ENCODE data around the gene TMEM270.
"Not testable (repeated sequence)": the region's sequence is repeated elsewhere in the genome, so short reads cannot be mapped to it uniquely, and the experiment has no call there.

The TMEM270 gene

DNA sequence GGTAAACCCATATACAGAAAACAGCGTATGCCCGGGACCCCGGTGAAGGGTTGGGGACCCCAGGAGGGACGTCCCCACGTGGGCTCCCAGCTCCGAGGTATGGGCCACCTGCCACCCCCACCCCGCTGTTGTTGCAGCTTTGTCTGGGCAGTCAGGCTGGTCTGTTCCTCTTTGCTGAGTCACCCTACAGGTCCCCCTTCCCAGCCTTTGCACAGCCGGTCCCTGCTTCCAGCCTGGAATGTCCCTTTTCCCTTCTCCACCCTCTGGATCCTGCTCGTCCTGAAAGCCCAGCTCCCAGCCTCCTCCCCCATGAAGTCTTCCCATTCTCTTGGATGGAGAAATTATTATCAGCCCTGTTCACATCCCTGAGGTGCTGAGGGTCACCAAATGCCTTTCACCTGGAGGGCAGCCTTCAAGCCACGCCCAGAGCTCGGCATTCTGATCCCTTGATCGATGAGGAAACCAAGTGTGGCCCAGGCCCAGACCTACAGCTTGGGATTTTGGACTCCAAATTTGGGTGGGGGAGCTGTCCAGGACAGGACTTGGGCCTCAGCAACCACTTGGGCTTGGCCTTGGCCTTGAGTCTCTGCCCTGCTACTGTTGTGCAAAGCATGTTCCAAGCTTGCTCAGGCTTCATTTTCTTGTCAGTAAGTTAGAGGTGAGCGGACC is 27.6 kb upstream of the TMEM270 start:
- no peak for DNase-seq

DNA sequence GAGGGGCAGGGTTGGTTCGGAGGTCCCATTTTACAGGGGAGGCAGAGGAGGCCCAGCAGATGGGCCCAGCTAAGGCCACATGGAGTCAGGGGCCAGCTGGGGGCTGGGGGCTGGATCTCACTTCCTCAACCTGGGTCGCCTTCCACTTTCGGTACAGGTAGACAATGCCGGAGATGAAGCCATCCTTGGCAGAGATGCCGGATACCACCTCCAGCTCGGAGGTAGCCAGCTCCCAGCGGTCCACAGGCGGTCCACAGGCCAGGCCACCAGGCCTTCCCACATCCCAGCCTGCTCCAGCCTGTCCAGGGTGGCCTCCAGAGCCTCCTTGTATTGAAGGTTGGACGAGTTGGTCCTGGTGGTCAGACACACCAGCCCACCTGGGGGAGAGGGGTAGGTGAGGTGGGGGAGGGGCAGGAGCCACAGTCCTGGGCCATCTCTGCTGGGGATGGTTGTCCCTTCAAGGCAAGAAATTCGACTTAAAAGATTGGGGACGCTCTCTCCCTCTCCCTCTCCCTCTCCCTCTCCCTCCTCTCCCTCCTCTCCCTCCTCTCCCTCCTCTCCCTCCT is 26.2 kb upstream of the TMEM270 start:
- DNase-seq: no peak

DNA sequence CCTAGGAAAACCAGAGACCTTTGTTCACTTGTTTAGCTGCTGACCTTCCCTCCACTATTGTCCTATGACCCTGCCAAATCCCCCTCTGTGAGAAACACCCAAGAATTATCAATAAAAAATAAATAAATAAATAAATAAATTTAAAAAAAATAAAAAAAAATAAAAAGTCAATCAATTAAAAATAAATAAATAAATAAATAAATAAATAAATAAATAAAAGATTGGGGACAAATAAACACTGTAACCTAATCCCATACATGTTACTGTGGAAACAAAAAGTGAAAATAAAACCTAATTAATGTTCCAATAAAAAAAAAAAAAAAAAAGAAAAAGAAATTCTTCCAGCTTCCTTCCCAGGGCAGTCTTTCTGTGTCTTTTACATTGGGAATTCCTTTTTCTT is 23.8 kb upstream of the TMEM270 start:
- DNase-seq: not testable (repeated sequence)

DNA sequence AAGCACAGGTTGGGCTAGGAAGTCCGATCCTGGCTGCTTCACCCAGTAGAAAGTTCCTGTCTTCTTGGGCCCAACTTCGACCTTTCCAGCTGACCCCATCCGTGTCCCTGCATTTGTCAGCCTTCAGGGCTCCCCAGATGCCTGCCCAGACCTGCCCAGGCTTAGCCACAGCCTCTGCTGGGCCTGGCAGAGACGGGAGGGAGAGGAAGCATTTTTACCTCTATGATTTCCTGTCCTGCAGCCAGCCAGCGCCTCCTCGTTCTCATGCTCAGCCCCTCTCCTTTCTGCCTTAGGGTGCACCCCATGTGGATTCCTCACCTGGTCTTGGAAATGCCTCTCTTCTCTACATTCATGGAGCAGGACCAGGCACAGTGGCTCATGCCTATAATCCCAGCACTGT is 22.3 kb upstream of the TMEM270 start:
- DNase-seq: no peak

DNA sequence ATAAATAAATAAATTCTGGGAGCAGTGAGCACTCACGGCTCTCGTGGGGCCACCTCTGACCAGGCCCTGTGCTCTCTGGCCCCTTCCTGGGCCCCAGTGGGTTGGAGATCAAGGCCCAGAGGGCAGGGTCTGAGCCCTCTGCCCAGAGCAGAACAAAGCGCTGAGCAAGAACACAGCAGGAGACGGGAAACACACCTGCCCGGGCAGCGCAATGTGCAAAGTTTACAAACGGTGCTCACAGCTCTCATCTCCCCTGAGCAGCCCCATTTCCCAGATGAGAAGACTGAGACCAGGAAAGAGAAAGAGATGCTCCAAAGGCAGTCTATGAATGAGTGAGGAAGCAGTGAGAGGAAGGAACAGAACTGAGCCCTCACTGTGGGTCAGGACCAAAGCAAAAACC is 21.7 kb upstream of the TMEM270 start:
- no peak for DNase-seq

DNA sequence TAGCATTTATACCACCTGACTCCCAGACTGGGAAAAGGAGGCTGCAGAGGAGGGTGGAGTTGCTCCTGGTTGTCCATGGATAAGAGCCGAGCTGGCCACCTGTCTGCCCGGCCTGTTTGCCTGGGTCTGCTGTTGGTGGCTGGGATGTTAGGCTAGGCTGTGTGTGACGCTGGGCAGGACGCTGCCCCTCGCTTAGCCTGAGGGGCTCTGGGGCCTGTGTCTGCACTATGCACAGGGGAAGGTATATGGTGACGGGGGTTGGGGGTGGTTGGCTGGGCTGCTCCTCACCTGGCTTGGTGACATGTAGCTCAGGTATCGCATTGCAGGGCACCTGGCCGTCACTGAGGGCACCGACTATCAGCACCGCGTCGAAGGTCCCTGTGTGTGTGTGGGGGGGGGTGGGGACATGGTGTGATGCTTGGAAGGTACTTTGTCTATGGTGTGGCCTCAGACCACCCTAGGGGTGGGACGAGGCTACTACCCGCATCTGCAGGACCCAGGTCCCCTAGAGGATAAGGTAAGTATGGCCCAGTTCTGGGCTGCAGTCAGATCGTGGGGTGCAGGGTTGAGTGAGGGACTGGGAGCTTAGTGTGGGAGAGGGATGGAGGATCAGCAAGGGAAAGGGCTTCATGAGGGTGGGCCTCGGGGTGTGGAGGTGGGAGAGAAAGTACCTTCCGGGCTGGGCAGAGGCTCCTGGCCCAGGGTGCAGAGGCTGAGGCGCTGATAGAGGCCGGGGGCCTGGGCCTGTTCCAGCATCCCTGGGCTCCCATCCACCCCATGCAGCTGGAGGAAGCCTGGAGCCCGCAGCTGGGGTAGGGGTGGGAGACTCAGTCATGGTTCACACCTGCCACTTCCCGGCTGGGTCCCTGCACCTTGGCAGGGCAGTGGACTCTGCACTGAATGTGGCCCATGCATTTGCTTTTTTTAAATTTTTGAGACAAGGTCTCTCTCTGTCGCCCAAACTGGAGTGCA is 20.9 kb upstream of the TMEM270 start:
- no peak for DNase-seq

DNA sequence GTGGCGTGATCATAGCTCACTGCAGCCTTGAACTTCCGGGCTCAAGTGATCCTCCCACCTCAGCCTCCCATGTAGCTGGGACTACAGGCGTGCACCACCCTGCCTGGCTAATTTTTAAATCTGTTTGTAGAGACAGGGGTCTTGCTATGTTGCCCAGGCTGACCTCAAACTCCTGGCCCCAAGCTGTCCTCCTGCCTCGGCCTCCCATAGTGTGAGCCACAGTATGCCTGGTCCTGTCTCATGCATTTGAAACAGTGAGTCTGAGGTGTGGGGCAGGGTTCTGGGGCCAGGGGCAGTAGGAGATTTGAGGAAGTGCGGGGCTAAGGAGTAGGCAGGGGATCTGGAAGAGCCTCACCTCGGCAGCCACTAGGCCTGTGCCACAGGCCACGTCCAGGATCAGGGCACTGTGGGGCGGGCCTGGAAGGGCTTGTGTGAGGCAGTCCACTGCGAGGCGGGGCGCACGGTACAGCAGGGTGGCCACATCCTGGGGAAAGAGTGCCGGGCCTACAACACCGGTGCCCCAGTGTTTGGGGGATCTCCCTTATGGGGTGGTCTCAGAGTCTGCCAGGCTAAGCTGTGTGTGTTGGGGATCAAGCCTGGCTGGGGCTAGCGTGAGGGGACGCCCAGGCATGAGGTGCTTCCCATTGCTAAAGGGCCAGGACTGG is 20.1 kb upstream of the TMEM270 start:
- DNase-seq: no peak

DNA sequence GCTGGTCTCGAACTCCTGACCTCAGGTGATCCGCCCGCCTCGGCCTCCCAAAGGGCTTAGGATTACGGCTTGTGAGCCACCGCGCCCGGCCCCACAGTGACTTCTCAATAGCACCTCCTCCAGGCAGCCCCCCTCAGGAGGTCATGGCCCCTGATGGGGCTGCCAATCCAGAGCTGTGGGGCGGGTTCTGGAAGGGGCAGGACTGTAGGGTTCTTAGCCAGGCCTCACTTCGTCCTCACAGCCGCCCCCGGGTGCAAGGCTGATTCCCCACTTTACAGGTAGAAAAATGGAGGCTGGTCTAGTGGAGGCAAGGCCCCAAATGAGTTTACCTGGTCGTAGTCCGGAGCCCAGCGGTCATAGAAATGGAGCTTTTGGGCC is 19.3 kb upstream of the TMEM270 start:
- no peak for DNase-seq

DNA sequence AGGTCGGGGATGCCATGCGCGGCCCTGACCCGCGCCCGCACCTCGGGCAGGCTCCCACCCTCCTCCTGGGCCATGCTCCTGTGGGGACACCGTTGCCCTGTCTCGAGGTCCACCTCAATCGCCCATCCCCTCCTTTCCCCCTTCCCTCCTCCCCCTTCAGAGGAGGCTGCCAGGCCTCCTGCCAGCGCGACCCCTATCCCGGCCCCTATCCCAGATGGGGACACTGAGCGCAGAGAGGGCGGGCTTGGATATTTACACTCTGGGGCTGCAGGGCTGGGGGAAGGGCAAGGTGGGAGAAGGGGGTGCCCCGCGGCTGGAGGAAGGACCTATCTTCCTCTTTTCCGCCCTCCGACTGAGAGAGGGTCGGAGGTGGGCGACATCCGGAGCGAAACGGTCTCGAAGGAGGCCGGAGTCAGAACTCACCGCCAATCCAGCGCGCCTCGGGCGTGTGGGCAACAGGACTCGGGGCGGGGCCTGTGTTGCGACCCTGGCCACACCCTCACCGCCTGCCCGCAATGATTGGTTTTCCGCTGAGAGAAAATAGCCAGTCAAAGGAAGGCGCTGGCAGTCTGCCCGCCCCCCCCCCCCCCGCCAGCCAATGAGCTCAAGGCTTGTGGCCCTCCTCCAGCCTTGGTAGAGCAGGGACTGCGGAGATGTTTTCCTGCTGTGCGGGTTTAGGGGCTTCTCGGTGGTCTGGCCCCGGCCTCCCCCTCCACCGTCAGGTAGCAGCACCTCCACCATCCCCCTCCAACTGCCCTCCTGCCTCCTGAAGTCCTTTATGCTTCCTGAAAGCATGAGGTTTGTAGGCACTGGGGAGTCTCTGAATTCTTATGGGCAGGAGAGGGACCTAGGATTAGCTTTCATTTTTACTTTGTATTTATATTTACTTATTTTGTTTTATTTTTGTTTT is 18.6 kb upstream of the TMEM270 start, which contains the start of gene METTL27:
METTL27 (minus strand) TSS at position 450 of the 910 bp plus-strand sequence; CDS start at position 74, 376 bp downstream.
- peak; percentile 97 for DNase-seq

DNA sequence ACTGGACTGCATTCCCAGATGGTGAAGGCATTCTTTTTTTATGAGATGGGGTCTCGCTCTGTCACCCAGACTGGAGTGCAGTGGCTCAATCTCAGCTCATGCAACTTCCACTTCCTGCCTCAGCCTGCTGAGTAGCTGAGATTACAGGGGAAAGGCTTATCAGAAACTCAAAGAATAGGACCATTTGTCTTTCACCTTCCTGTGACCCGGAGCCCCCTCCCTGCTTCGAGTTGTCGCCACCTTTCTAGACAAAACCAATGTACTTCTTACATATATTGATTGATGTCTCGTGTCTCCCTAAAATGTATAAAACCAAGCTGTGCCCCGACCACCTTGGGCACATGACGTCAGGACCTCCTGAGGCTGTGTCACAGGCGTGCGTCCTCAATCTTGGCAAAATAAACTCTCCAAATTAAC is 16.8 kb upstream of the TMEM270 start:
- no peak for DNase-seq

DNA sequence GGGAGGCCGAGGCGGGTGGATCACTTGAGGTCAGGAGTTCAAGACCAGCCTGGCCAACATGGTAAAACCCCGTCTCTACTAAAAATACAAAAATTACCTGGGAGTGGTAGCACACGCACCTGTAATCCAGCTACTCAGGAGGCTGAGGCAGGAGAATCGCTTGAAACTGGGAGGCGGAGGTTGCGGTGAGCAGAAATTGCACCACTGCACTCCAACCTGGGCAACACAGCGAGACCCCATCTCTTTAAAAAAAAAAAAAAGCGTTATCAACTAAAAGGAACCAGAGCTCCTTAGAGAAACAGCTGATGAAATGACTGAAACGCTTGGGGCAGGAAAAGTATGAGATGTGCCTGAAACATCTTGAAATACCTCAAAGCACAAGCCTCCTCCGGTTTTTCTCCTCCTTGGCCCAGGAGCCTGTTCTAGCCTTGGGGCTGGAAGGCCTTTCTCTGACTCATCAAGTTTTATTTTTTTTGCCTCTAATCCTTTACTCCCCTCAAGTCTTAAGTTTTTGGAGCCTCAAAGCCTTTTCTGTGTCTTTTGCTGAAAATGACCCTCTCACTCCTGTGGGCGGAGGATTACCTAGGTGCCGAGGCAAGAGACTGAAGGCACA is 16.0 kb upstream of the TMEM270 start:
- no peak for DNase-seq

DNA sequence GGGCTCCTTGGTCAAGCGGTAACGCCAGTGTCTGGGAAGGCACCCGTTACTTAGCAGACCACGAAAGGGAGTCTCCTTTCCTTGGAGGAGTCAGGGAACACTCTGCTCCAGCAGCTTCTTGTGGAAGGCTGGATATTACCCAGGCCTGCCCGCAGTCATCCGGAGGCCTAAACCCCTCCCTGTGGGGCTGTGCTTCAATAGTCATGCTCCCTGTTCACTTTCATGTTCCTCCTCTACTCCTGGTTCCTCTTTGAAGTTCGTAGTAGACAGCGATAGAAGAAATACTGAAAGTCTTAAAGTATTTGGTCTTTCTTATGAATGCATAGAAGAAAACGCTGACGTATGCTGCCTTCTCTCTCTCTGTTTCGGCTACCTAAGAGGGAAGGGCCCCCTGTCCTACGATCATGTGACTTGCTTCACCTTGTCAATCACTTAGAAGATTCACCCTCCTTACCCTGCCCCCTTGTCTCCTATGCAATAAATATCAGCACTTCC is 15.2 kb upstream of the TMEM270 start:
- not testable (repeated sequence) for DNase-seq

DNA sequence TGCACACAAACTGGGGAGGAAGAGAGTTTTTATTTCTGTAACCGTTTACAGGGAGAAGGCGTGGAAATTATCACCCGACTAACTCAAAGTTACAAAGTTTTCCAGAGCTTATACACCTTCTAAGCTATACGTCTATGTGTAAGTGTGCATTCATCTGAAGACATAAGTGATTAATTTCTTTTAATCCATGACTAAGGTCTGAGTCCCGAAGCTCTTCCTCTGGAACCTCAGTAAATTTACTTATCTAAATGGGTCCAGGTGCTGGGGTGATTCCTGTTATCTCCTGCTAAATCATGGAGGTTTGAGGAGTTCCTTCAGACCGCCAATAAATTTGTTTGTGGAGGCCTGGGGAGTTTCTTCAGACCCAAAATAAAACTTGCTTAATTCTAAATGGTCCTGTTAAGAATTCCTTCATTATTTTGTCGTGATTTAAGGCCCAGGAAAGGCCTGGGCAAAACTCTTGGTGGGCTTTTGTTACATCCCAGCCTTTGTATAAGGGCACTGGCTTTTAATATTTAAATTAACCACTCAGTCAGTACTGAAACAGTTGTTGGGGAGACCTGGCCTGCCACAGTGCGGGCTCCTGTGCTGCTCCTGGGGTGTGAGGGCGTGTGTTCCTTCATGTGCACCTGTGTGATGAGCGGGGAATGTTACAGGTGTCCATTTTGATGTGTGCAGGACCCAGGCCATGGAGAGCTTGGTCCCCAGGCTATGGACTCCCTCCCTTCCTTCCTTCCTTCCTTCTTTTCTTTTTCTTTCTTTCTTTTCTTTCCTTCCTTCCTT is 12.8 kb upstream of the TMEM270 start:
- no peak for DNase-seq

DNA sequence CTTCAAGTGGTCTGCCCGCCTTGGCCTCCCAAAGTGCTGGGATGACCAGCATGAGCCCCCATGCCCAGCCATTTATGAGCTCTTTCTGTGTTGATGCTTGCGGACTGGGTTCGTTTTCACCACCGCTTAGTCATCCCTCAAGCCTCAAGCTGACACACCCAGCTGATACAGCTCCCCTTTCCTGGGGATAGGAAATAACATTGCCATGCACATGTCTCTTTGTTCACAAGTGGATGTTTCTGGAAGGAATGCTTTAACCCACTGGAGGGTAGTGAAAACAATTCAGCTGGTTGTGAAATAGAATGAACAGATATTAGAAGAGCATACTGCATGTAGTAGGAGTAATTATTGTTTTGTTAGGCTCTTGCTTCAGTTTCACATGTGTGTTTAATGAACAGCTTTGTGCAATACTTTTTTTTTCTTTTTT is 10.2 kb upstream of the TMEM270 start:
- DNase-seq: peak; percentile 48

DNA sequence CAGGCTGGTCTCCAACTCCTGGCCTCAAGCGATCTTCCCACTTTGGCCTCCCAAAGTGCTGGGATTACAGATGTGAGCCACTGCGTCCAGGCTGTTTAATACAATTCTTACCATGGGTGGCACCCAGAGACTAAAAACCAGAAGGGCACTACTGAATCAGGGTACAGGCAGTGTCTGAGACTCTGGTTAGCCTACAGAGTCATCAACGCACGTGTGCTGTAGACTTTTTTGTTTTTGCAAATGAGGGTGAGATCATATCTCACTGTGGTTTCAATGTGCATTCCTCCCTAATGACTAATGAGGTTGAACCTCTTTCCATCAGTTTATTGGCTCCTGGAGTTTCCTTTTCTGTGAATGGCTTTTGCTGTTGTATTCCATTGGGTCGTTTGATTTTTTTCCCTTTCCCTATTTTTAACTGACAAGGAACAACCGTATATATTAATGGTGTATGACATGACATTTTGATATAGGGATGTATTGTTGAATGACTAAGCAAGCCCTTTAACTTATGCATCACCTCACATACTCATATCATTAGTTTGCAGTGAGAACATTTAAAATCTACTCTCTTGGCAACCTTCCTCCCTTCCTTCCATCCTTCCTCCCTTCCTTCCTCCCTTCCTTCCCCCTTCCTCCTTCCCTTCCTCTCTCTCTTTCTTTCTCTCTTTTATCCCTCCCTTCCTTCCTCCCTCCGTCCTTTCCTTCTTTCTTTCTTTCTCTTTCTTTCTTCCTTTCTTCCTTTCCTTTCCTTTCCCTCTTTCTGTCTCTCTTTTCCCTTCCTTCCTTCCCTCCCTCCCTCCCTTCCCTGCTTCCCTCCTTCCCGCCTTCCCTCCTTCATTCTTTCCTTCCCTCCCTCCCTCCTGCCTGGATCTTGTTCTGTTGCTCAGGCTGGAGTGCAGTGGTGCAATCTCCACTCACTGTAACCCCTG is 9.3 kb upstream of the TMEM270 start:
- DNase-seq: peak; percentile 59

DNA sequence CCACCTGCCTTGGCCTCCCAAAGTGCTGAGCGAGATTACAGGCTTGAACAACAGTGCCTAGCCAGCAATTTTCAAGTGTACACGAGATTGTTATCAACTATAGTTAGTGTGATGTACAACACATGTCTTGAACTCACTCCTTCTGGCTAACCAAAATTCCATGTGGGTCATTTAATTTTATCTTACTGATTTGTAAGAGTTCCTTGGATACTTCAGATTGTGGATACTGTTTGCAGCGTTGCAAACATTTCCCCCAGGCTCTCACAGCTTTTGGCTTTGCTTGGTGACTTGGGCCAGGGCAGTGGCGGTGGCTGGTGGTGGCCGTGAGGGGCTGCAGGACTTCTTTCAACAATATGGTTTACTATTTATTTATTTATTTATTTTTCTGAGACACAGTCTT is 8.5 kb upstream of the TMEM270 start:
- no peak for DNase-seq

DNA sequence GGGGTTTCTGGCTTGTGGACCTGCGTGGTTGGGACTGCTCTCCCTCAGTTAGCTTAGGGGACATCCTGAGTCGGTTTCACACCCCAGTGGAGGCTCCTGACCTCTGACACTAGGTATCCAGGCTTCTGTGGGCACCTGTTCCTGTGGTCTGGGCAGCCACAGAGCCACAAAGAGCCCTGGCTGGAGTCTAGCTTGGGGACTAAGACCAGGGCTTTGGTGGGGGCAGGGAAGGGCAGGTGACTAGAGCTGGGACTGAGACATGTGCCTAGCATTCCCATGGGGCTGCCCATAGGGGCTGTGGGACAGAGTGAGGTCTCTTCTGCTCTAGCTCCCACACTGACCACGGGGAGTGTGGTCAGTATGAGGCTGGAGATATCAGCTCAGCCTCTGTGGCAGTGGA is 4.0 kb upstream of the TMEM270 start:
- no peak for DNase-seq

DNA sequence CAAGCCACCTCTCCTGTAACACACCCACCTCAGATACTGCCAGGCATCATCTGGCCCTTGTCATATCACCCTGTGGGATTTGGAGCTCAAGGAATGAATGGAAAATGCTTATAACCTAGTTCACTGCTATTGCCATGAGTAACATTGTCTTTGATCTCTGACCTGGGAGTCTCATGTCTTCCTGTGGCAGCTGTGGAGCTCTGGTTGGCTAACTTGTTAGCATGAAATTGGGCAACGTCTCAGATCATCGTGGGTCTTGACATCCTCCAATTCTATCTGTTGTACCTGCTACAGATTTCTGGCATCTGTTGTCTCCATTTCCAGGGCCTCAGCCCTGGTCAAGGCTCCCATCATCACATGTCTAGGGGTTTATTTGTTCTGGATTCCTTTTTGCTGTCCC is 2.2 kb upstream of the TMEM270 start:
- no peak for DNase-seq

DNA sequence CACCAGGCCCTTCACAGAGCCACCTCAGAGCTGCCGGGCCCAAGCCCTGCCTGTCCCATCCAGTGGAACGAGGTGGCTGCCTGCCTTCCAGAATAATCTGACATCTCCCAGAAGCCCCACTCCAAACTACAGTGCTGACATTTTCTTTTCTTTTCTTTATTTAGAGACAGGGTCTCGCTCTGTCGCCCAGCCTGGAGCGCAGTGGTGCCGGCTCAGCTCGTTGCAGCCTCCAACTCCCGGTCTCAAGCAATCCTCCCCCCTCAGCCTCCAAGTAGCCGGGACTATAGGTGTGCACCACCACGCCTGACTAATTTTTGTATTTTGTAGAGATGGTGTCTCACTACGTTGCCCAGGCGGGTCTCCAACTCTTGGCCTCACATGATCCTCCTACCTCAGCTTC is 346 bp downstream of the TMEM270 start:
- no peak for DNase-seq
